ENCODE data around the gene RICTOR.

RICTOR gene

DNA sequence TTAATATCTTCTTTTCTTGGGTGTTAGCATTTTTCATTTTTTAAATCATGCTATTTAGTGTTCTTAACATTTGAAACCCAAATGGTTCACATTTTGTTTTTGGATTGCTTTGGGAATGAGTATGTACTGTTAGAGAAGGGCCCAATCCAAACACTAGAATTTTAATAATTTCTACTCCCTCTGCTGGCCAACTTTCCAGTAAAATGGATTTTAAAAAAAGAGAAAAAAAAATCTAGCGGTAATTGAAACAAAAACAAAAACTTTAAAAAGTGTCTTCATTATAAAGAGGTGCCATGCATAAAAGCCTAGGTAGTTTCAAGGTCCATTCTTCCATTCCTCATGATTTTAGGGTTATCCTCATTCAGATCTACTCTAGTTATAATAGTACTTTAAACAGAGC lies 32.1 kb upstream of the RICTOR start:
- peaks cover 16% of the 10 kb centered on the region for H3K4me1 Mint-ChIP-seq (ENCODE audit: low read depth)
- no peaks in the 10 kb centered on the region for H3K9me3 Mint-ChIP-seq (ENCODE audit: low read depth)
- H3K27ac Mint-ChIP-seq, result peak overlapping the region; percentile 72
- H3K27me3 Mint-ChIP-seq, result no peaks in the 10 kb centered on the region
- no peak overlapping the region for H3K4me3 Mint-ChIP-seq
- peaks cover 8% of the 10 kb centered on the region for H3K36me3 Mint-ChIP-seq

DNA sequence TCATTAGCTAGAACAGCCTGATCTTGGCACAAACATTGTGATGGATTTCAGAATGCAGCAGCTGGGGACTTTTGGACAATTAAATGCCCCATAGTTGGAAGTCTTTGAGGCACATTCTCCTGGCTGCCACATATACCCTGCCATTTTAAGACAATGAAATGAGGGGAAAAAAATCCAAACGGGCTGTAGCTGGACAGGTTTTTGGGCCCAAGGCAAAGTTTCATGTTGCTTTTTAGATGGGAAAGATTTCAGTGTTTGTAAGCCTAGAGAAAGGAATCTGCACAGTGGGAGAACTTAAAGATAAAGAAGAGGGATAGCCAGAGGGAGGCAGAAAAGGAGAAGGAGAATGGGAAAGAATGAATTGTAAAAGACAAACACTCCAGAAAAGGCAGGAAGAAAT lies 30.0 kb upstream of the RICTOR start:
- Mint-ChIP-seq H3K9me3 (ENCODE audit: low read depth) (no peaks in the 10 kb centered on the region), H3K4me3 (no peak overlapping the region), H3K27me3 (no peaks in the 10 kb centered on the region), H3K27ac (peak overlapping the region; percentile 82), H3K36me3 (peaks cover 5% of the 10 kb centered on the region), H3K4me1 (ENCODE audit: low read depth) (peaks cover 33% of the 10 kb centered on the region)

DNA sequence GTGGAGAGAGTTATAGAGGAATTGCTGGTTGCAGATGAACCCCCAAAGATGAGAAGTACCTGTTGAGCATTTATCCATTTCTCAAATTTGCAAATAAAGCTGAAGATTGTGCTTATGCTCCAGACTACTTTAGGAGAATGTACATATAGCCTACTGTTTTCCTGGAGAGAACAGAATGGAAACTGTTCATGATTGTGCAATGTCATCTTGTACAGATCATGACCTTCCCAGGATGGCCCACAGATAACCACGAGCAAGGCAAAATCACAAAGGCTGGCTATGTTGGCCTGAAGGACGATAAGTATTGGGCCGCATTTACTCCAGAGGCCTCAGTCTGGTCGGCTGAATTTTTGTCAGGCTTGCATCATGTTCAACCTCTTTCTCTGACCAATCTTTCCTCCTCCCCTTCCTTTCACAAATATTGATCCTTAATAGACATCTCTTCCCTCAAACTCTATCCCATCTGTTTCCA lies 28.5 kb upstream of the RICTOR start:
- Mint-ChIP-seq H3K4me1 (ENCODE audit: low read depth) (peaks cover 35% of the 10 kb centered on the region), H3K36me3 (peaks cover 5% of the 10 kb centered on the region), H3K9me3 (ENCODE audit: low read depth) (no peaks in the 10 kb centered on the region), H3K27ac (peak overlapping the region; percentile 72), H3K27me3 (no peaks in the 10 kb centered on the region), H3K4me3 (no peak overlapping the region)

DNA sequence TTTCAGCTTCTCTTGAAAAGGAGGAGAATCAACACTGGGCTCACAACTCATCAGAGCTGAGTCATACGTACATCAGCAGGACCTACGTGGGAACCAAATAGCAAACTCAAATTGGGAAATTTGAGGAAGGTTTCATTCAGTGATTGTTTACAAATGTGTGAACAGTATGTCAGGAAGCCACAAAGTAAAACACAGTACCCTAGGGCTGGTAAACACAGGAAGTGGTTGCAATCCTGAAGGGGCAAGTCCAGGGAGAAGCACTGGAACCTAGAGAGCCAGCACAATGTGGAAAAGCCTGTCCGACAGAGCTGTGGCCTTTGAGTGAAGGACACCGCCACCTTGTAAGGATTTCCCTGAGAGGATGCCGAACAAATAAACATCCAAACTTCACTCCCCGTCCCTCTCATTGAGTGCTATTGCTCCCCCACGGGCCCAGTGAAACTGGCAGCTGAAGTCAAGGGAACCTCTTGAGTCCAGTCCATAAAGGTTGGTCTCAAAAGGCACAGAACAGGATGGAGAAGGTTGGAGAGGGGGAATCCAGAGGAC lies 26.7 kb upstream of the RICTOR start:
- Mint-ChIP-seq H3K4me1 (ENCODE audit: low read depth) (peaks cover 38% of the 10 kb centered on the region), H3K27ac (peak overlapping the region; percentile 67), H3K9me3 (ENCODE audit: low read depth) (no peaks in the 10 kb centered on the region), H3K4me3 (no peak overlapping the region), H3K27me3 (no peaks in the 10 kb centered on the region), H3K36me3 (peaks cover 5% of the 10 kb centered on the region)

DNA sequence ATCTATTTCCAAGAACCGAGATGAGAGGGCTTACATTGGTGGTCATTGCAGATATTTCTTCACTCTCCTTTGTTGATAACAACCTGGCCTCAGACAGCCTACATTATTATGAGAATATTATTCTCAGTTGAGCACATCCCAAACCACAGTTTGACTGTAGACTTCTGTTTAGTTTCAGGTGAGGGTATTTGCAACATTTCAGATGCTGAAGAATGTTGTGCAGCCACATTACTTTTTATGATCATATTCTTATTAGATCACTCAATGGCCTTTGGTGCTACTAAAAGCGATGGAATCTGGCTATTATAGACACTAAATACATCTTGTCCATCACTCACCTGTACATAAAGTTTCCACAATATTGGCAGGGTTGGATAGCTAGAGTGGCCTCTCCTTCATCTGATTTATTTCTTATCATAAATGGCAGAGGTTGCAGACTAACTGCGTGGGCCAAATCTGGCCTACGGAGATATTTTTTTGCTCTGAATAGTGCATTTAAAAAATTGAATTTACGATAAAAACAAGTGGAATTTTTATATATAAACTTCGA lies 26.2 kb upstream of the RICTOR start:
- Mint-ChIP-seq H3K4me3 (no peak overlapping the region), H3K36me3 (peaks cover 5% of the 10 kb centered on the region), H3K27me3 (no peaks in the 10 kb centered on the region), H3K9me3 (ENCODE audit: low read depth) (no peaks in the 10 kb centered on the region), H3K27ac (peak overlapping the region; percentile 75), H3K4me1 (ENCODE audit: low read depth) (peaks cover 38% of the 10 kb centered on the region)

DNA sequence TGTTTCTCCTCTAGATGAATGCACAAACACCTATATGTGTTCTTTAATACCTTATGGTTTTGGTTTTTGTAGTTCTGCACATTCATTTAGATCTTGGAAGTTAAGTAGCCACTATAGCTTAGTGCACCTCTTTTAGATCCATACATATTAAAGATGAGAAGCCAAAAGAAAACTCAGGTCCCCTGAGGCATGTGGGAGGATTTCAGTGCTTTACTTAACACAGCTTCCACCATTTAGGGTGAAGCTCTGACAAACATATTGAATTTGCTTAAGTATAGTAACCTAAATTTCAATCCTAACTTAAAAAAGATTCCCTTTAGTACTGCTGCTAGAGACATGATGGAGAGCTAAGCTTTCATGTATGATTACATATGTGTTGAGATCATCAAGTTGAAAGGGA lies 25.6 kb upstream of the RICTOR start:
- H3K9me3 Mint-ChIP-seq (ENCODE audit: low read depth), result no peaks in the 10 kb centered on the region
- peaks cover 38% of the 10 kb centered on the region for H3K4me1 Mint-ChIP-seq (ENCODE audit: low read depth)
- no peaks in the 10 kb centered on the region for H3K27me3 Mint-ChIP-seq
- no peak overlapping the region for H3K4me3 Mint-ChIP-seq
- H3K36me3 Mint-ChIP-seq, result peaks cover 5% of the 10 kb centered on the region
- peak overlapping the region; percentile 75 for H3K27ac Mint-ChIP-seq

DNA sequence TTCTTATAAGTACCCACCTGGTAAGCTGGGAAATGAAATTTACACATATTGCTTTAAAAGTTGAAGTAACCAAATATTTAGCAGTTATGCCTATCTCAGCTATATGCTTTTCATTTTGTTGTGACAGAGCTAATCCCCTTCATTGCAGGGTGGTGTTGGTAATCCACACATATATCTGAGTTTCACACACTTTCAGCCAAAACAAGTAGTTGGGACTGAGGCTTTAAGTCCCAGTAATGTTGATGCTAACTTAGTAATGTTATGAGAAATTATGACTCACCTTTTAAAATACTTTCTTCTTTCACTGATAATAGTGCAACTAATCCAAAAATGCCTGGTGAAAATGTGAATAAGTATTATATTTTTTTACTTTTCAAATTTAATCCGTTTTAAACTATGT lies 19.2 kb upstream of the RICTOR start:
- H3K36me3 Mint-ChIP-seq, result no peaks in the 10 kb centered on the region
- H3K4me1 Mint-ChIP-seq (ENCODE audit: low read depth), result peaks cover 5% of the 10 kb centered on the region
- no peak overlapping the region for H3K27ac Mint-ChIP-seq
- no peaks in the 10 kb centered on the region for H3K27me3 Mint-ChIP-seq
- no peak overlapping the region for H3K4me3 Mint-ChIP-seq
- no peaks in the 10 kb centered on the region for H3K9me3 Mint-ChIP-seq (ENCODE audit: low read depth)

DNA sequence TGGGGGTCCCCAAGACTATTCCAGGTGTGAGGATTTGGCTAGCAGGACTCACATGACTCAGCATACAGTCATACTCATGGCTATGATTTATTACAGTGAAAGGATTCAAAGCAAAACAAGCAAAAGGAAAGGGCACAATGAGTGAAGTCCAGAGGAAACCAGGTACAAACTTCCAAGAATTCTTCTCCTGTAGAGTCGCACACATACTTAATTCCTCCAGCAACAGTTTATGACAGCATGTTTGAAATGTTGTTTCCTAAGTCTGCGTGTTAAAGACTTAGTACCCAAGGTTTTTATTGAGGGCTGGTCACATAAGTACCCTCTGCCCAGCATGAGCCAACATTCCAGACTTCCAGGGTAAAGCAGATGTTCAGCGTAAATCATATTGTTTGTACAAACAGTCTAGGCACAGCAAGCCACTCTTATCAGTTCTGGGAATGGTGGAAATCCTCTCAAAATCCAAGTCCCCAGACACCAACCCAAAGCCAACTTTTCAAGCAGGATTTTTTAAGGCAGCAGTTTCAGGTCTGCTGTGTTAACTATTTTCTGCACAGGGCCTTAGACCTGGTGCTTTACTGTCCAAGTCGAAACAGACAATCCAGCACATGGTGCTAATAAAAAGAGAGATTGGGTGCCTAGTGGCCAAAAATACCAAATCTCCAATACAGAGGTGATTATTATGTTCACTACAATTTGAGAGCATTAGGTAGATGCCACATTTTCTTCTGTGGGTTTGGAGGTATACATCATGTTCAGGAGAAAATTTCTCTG lies 18.6 kb upstream of the RICTOR start:
- peaks cover 5% of the 10 kb centered on the region for H3K4me1 Mint-ChIP-seq (ENCODE audit: low read depth)
- no peaks in the 10 kb centered on the region for H3K9me3 Mint-ChIP-seq (ENCODE audit: low read depth)
- no peaks in the 10 kb centered on the region for H3K36me3 Mint-ChIP-seq
- no peak overlapping the region for H3K27ac Mint-ChIP-seq
- no peak overlapping the region for H3K4me3 Mint-ChIP-seq
- no peaks in the 10 kb centered on the region for H3K27me3 Mint-ChIP-seq

DNA sequence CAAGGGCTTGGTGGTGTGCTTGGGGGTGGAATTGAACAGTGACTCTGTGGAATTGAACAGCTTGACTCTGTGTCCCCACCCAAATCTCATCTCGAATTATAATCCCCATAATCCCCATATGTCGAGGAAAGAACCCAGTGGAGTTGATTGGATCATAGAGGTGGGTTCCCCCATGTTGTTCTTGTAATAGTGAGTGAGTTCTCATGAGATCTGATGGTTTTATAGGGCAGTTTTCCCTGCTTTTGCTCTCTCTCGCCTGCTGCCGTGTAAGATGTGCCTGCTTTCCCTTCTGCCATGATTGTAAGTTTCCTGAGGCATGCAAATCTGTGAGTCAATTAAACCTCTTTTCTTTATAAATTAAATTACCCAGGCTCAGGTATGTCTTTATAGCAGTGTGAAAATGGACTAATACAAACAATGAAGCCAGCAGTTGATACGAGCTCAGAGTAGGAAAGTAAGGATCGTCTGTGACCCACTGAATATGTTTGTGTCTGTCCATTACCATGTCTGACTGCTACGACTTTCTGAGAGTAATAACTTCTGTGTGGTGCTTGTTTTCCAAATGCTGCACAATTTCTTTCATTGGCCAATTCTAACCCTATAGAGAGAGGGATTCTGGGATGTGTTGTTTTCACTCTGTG lies 17.9 kb upstream of the RICTOR start:
- Mint-ChIP-seq H3K9me3 (ENCODE audit: low read depth) (no peaks in the 10 kb centered on the region), H3K27ac (no peak overlapping the region), H3K27me3 (no peaks in the 10 kb centered on the region), H3K36me3 (no peaks in the 10 kb centered on the region), H3K4me1 (ENCODE audit: low read depth) (peaks cover 2% of the 10 kb centered on the region), H3K4me3 (no peak overlapping the region)

DNA sequence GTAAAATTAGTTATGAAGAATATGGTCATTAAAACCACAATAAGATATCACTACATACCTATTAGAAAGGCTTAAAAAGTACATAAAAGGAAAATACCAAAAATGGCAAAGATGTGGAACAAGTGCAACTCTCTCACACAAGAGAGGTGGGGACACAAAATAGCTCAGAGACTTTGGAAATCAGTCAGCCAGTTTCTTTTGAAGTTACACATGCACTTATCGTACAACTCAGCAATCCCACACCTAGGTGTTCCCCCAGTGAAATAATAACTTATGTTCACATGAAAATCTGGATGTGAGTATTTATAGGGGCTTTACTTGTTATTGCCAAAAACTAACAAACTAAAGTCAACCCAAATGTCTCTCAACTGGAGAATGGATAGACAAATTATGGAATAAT lies 9.8 kb upstream of the RICTOR start:
- Mint-ChIP-seq H3K9me3 (ENCODE audit: low read depth) (no peaks in the 10 kb centered on the region), H3K27me3 (peaks cover 19% of the 10 kb centered on the region), H3K4me3 (no peak overlapping the region)

DNA sequence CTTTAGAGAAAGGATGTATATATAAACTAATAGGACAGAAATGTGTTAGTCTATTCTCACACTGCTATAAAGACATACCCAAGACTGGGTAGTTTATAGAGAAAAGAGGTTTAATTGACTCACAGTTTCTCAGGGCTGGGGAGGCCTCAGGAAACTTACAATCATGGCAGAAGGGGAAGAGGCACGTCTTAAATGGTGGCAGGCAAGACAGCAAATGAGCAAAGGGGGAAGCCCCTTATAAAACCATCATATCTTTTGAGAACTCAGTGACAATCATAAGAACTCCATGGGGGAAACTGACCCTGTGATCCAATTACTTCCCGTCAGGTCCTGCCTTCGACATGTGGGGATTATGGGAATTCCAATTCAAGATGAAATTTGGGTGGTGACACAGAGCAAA lies 8.8 kb upstream of the RICTOR start:
- Mint-ChIP-seq H3K27ac (no peak overlapping the region), H3K27me3 (peaks cover 24% of the 10 kb centered on the region), H3K36me3 (peaks cover 2% of the 10 kb centered on the region), H3K9me3 (ENCODE audit: low read depth) (no peaks in the 10 kb centered on the region), H3K4me1 (ENCODE audit: low read depth) (no peaks in the 10 kb centered on the region), H3K4me3 (no peak overlapping the region)

More for the DNA sequence above, 9.8 kb upstream of the RICTOR start:
- Mint-ChIP-seq H3K27ac (no peak overlapping the region), H3K36me3 (no peaks in the 10 kb centered on the region), H3K4me1 (ENCODE audit: low read depth) (no peaks in the 10 kb centered on the region)

DNA sequence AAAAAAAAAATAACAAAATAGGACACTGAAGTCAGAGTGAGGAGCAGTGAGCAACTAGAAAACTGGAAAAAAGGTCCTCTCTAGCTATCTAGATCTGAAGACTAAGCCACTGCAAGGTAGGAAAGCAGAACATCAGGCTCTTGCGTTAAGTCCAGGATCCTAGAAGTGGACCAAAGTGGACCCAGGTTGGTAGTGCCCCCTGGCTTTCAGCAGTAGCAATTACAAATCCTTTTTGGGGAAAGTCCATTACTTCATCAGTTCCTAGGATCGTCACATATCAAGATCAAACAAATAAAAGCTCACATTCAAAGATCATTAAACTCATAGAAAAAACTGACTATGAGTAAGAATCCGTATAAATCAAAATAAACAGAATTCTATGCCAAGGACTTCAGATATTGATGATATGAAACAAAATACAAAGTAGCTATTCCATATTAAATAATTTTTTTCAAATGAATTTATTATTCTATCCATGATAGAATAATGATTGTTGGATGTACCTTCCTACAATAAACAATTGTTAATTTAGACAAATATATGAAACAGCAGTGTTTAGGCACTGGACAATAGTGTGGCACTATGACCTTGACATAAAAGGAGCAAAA lies 6.5 kb upstream of the RICTOR start:
- H3K4me1 Mint-ChIP-seq (ENCODE audit: low read depth), result peaks cover 10% of the 10 kb centered on the region

DNA sequence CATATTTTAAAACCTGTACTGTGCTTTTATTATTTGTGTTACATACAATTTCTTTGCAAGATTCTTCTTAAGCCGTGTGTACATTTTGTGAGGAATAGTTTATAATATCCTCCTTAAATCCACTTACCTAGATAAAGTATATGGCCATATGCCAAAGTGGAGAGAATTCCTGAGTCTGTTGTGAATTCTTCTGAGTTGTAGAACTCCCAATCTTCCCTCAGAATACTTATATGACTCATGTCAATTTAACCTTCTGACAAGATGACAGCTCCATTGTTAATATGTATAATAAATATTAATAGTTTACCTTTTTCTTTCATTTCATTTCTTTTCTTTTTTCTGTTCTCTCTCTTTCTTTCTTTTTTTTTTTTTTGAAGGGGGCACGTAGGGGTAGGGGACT lies 6.0 kb upstream of the RICTOR start:
- peaks cover 37% of the 10 kb centered on the region for H3K27me3 Mint-ChIP-seq
- H3K36me3 Mint-ChIP-seq, result peaks cover 2% of the 10 kb centered on the region
- H3K27ac Mint-ChIP-seq, result no peak overlapping the region
- no peaks in the 10 kb centered on the region for H3K9me3 Mint-ChIP-seq (ENCODE audit: low read depth)
- H3K4me1 Mint-ChIP-seq (ENCODE audit: low read depth), result peaks cover 14% of the 10 kb centered on the region
- no peak overlapping the region for H3K4me3 Mint-ChIP-seq

More for the DNA sequence above, 6.5 kb upstream of the RICTOR start:
- Mint-ChIP-seq H3K9me3 (ENCODE audit: low read depth) (no peaks in the 10 kb centered on the region), H3K36me3 (peaks cover 2% of the 10 kb centered on the region), H3K27ac (no peak overlapping the region), H3K4me3 (no peak overlapping the region), H3K27me3 (peaks cover 37% of the 10 kb centered on the region)

DNA sequence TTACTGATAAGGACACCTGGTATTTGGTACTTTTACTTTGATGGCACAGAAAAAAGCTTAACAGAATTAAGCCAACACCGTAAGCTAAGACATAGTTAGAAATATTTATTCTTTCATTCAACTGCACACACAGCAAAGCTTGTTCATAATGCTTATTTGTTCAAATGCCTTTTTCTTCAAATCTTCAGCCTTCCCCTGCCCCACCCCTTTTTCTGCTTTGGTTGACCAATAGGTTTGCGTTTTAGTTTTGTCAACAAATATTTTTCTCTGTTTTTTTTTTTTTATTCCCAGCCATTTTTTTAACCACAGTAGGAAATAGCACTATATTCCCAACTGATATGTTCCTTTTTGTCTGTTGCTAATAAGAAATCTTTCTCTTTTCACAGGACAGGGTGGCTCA lies 4.9 kb upstream of the RICTOR start:
- H3K9me3 Mint-ChIP-seq (ENCODE audit: low read depth), result no peaks in the 10 kb centered on the region
- H3K27me3 Mint-ChIP-seq, result peaks cover 36% of the 10 kb centered on the region
- peaks cover 2% of the 10 kb centered on the region for H3K36me3 Mint-ChIP-seq
- no peak overlapping the region for H3K27ac Mint-ChIP-seq
- no peak overlapping the region for H3K4me3 Mint-ChIP-seq
- peaks cover 14% of the 10 kb centered on the region for H3K4me1 Mint-ChIP-seq (ENCODE audit: low read depth)

Measured in activated naive CD8-positive, alpha-beta T cell (primary cell).